HUES48 (cell line): ENCODE measurements around the gene HS3ST3B1.

Source experiments
- H3K27ac ChIP-seq: one replicate; pipeline ENCODE4 v1.7.0; 2013; ENCODE audit warnings: low read depth, low read length, inconsistent platforms
- H3K27me3 ChIP-seq: 2 replicates; pipeline ENCODE4 v1.6.1; 2013; ENCODE audit warnings: mild to moderate bottlenecking, low read length; ENCODE audit not compliant: control insufficient read depth, insufficient read depth
- H3K36me3 ChIP-seq: 2 replicates; pipeline ENCODE4 v1.6.1; 2013; ENCODE audit warnings: low read length; ENCODE audit not compliant: control insufficient read depth, insufficient read depth
- H3K4me1 ChIP-seq: 2 replicates; pipeline ENCODE4 v1.6.1; 2013; ENCODE audit warnings: mild to moderate bottlenecking, low read length; ENCODE audit not compliant: control insufficient read depth, insufficient read depth
- H3K4me3 ChIP-seq: 2 replicates; pipeline ENCODE4 v1.5.1; 2013; ENCODE audit warnings: mild to moderate bottlenecking, low read depth, low read length
- H3K9ac ChIP-seq: 2 replicates; pipeline ENCODE4 v1.6.1; 2013; ENCODE audit warnings: mild to moderate bottlenecking, low read depth, low read length, moderate library complexity
- H3K9me3 ChIP-seq: 2 replicates; pipeline ENCODE4 v1.6.1; 2013; ENCODE audit warnings: low read length; ENCODE audit not compliant: control insufficient read depth, insufficient read depth

The HS3ST3B1 gene

DNA sequence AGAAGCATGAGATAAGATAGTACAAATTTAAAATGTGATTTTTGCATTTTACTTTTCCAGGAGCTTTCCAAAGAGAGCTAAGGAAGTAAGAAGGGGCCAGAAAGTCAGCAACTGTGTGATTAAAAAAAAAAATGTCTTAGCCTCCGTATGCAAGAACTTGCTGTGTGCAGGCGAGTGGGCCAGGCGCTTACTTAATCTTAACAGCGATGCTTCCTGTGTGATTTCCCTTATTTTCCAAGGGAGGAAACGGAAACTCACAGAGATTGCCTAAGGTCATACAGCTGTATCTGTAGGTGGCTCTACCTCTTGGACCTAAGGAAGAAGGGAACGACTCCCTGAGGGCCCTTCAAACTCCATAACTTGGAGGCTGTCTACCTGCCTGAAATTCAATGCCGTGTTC is 11.1 kb downstream of the HS3ST3B1 start:
- Histone ChIP-seq H3K27me3 (no peaks in the 10 kb centered on the region; the same call in 1 of the 2 replicates), H3K9ac (no peak overlapping the region), H3K9me3 (no peaks in the 10 kb centered on the region), H3K4me3 (no peak overlapping the region), H3K4me1 (peaks cover 53% of the 10 kb centered on the region), H3K27ac (no peak overlapping the region), H3K36me3 (no peaks in the 10 kb centered on the region)

- Histone ChIP-seq H3K4me1 (peaks cover 53% of the 10 kb centered on the region), H3K4me3 (no peak overlapping the region)
Measured at GRCh38 chr17:14312522-14312921, 11.6 kb downstream of the HS3ST3B1 start.

DNA sequence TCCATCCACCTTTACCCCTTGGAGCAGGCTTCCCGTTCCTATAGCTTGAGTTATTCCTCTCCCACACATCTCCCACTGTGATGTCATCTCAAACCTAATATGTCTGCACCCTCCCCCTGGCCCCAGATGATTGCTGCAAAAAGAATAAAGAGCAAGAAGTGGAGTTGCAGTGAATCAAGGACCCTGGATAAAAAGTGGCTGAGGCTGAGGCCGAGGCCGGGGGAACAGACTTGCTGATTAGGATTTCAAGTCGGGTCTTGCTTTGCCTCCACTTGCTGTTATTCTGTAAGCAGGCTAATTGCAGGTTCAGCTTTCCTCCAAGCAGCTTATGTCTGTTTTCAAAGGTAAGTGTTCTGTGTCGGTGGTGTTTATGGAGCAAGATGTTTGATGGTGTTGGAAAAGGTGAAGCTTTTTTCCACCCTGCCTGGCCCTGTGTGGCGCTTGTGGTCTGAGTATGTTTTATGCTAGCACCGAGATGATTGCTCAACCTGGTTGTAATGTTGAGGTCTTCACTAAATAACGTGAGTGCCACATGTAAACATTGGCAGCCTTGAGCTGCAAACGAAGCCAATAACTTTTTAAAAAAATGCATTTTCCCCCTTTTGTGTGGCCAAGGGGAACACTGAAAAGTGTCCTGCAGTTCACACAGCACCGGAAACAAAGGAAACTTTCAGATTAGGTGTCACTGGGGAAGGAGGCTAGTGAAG is 15.4 kb downstream of the HS3ST3B1 start:
- H3K9ac ChIP-seq, result no peak overlapping the region
- no peak overlapping the region for H3K4me3 ChIP-seq

More at GRCh38 chr17:14312522-14312921, 11.6 kb downstream of the HS3ST3B1 start:
- Histone ChIP-seq H3K27me3 (no peaks in the 10 kb centered on the region; the same call in 1 of the 2 replicates), H3K9ac (no peak overlapping the region), H3K27ac (no peak overlapping the region), H3K36me3 (no peaks in the 10 kb centered on the region), H3K9me3 (no peaks in the 10 kb centered on the region)

GRCh38 chr17:14317383-14317782 is 16.5 kb downstream of the HS3ST3B1 start:
- H3K36me3 ChIP-seq, result no peaks in the 10 kb centered on the region
- H3K27ac ChIP-seq, result peak overlapping the region; percentile 1
- H3K9ac ChIP-seq, result no peak overlapping the region
- H3K9me3 ChIP-seq, result no peaks in the 10 kb centered on the region
- H3K4me1 ChIP-seq, result peaks cover 39% of the 10 kb centered on the region
- H3K27me3 ChIP-seq, result peaks cover 5% of the 10 kb centered on the region; the same call in 1 of the 2 replicates
- H3K4me3 ChIP-seq, result no peak overlapping the region

More for the DNA sequence above, 15.4 kb downstream of the HS3ST3B1 start:
- peaks cover 45% of the 10 kb centered on the region for H3K4me1 ChIP-seq
- H3K36me3 ChIP-seq, result no peaks in the 10 kb centered on the region
- H3K27ac ChIP-seq, result peak overlapping the region; percentile 33
- H3K27me3 ChIP-seq, result peaks cover 4% of the 10 kb centered on the region; the same call in 1 of the 2 replicates
- H3K9me3 ChIP-seq, result no peaks in the 10 kb centered on the region

DNA sequence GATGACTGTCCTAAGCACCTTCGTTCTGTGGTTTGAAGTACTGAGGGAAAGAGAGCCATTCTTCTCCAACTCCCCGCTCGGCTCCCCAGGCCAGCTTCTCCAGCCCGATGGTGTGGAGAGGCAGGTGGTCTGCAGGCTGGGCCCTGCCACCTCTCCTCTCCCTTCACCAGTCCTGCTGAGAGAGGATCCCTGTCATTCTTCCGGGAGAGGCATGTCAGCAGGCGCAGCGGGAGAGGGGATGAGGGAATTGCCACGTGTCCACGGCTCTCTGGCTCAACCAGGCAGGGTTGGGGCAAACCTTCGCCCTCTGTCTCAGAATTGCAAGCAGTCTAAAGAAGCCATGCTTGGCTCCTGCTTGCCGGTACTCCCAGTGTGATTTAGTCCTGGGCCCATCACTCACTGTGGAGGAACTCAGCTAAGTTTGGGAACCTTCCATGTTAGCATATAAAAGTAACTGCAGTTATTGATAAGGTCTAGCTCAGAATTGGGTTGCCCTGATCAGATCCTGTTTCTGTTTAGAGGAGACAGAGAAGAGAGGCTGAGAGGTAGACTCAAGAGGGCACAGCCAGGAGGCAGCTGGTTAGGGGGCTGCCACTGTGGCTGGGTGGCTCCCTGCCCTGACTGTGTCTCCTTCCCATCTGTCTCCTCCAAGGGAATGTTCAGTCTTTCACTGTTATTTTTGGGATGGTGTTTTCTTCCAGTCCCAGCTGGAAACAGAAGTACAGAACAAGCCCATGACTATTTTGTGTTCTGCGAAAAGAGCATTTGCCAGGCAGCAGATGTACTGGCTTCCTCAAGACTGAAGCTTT is 17.4 kb downstream of the HS3ST3B1 start:
- Histone ChIP-seq H3K9ac (no peak overlapping the region), H3K4me1 (peaks cover 42% of the 10 kb centered on the region), H3K9me3 (no peaks in the 10 kb centered on the region), H3K36me3 (no peaks in the 10 kb centered on the region), H3K27ac (no peak overlapping the region), H3K4me3 (no peak overlapping the region), H3K27me3 (peaks cover 8% of the 10 kb centered on the region; the same call in 1 of the 2 replicates)

DNA sequence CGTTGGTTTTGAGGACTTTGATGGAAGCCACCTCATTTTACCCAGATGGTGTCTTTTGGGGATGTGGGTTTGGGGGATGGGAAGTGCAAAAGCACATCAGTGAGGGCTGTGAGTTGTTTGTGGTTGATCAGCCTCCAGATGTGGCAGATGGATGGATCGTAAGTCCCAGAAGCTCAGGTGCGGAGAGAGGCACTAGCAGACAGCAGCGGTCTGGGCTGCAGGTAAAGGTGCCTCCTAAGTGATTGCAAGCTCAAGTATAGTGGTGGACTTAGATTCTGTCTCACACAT is 18.0 kb downstream of the HS3ST3B1 start:
- no peak overlapping the region for H3K4me3 ChIP-seq
- H3K36me3 ChIP-seq, result no peaks in the 10 kb centered on the region
- H3K9me3 ChIP-seq, result no peaks in the 10 kb centered on the region
- H3K27ac ChIP-seq, result no peak overlapping the region
- H3K4me1 ChIP-seq, result peaks cover 46% of the 10 kb centered on the region
- H3K27me3 ChIP-seq, result peaks cover 8% of the 10 kb centered on the region; the same call in 1 of the 2 replicates
- H3K9ac ChIP-seq, result no peak overlapping the region

GRCh38 chr17:14320098-14320497 is 19.2 kb downstream of the HS3ST3B1 start:
- Histone ChIP-seq H3K9me3 (no peaks in the 10 kb centered on the region), H3K36me3 (no peaks in the 10 kb centered on the region), H3K9ac (no peak overlapping the region), H3K27ac (no peak overlapping the region), H3K27me3 (peaks cover 13% of the 10 kb centered on the region; the same call in 1 of the 2 replicates), H3K4me1 (peaks cover 50% of the 10 kb centered on the region), H3K4me3 (no peak overlapping the region)

GRCh38 chr17:14320734-14321475 is 20.0 kb downstream of the HS3ST3B1 start:
- Histone ChIP-seq H3K4me3 (no peak overlapping the region), H3K27me3 (peaks cover 13% of the 10 kb centered on the region; the same call in 1 of the 2 replicates), H3K36me3 (no peaks in the 10 kb centered on the region), H3K9ac (no peak overlapping the region), H3K27ac (no peak overlapping the region), H3K4me1 (peaks cover 49% of the 10 kb centered on the region), H3K9me3 (no peaks in the 10 kb centered on the region)

DNA sequence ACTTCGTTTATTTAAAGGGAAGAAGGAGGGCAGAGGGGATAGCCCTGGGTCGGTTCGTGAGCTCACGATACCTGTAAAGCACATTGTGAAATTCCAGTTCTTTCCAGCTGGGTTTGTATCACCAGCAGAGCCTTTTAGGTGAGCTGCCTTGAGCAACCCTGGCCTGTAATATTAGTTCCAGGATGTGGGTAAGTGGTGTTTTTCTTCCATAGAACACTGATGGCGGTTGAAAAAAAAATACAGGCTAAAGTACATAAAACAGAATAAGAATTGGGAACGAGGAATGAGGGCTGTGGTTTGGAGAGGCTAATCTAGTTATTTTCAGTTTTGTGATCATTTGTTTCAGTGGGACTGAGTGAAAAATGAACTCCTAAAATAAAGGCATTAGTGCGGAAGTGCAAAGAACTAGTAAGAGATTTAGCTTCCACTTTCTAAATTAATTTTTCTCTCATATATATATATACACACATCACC is 20.6 kb downstream of the HS3ST3B1 start:
- Histone ChIP-seq H3K27me3 (peaks cover 13% of the 10 kb centered on the region; the same call in 1 of the 2 replicates), H3K9me3 (no peaks in the 10 kb centered on the region), H3K4me1 (peaks cover 43% of the 10 kb centered on the region), H3K4me3 (no peak overlapping the region), H3K9ac (no peak overlapping the region), H3K27ac (no peak overlapping the region), H3K36me3 (no peaks in the 10 kb centered on the region)

- Histone ChIP-seq H3K9ac (no peak overlapping the region), H3K27ac (no peak overlapping the region), H3K27me3 (peaks cover 13% of the 10 kb centered on the region; the same call in 1 of the 2 replicates), H3K9me3 (no peaks in the 10 kb centered on the region), H3K4me3 (no peak overlapping the region), H3K36me3 (no peaks in the 10 kb centered on the region), H3K4me1 (peaks cover 36% of the 10 kb centered on the region)
Measured at GRCh38 chr17:14321980-14322776, 21.3 kb downstream of the HS3ST3B1 start.
